Activated T-cell treated with anti-CD3 and anti-CD28 coated beads, Interleukin-2, amount 50 U/mL, for 48 hours (primary cell): ENCODE measurements around the gene PPP6R3.
A peak's percentile ranks its signal among the peaks of the same experiment; 100 is the strongest.
"Not testable (repeated sequence)": the region's sequence is repeated elsewhere in the genome, so short reads cannot be mapped to it uniquely, and the experiment has no call there.

Experiments used
- DNase-seq, 2 experiments: peaks; one replicate each; pipeline ENCODE4 v3.0.0-alpha.2; 2020

Gene PPP6R3

GRCh38 chr11:68531129-68531693 lies 70.7 kb downstream of the PPP6R3 start:
- DNase-seq = no peak

- DNase-seq = no peak
Measured at GRCh38 chr11:68532727-68533369, 72.3 kb downstream of the PPP6R3 start.

- no peak for DNase-seq
Measured at GRCh38 chr11:68533945-68534344, 73.4 kb downstream of the PPP6R3 start.

GRCh38 chr11:68535098-68535497 lies 74.5 kb downstream of the PPP6R3 start:
- DNase-seq = no peak

GRCh38 chr11:68536706-68537105 lies 76.2 kb downstream of the PPP6R3 start:
- DNase-seq = no peak

GRCh38 chr11:68538025-68538424 lies 77.5 kb downstream of the PPP6R3 start:
- DNase-seq = no peak

- no peak for DNase-seq
Measured at GRCh38 chr11:68539395-68539794, 78.8 kb downstream of the PPP6R3 start.

GRCh38 chr11:68540504-68540903 lies 80.0 kb downstream of the PPP6R3 start:
- DNase-seq = not testable (repeated sequence)

- DNase-seq = no peak
Measured at GRCh38 chr11:68541116-68541515, 80.6 kb downstream of the PPP6R3 start.

GRCh38 chr11:68541991-68542390 lies 81.4 kb downstream of the PPP6R3 start:
- no peak for DNase-seq

GRCh38 chr11:68542617-68543016 lies 82.1 kb downstream of the PPP6R3 start:
- no peak for DNase-seq

GRCh38 chr11:68543594-68543993 lies 83.0 kb downstream of the PPP6R3 start:
- no peak for DNase-seq

- DNase-seq = no peak
Measured at GRCh38 chr11:68545347-68545746, 84.8 kb downstream of the PPP6R3 start.

- DNase-seq = no peak
Measured at GRCh38 chr11:68545796-68546195, 85.2 kb downstream of the PPP6R3 start.

GRCh38 chr11:68546555-68546954 lies 86.0 kb downstream of the PPP6R3 start:
- DNase-seq = no peak

- no peak for DNase-seq
Measured at GRCh38 chr11:68549789-68550484, 89.4 kb downstream of the PPP6R3 start.

- peak in 1 of 2 experiments; percentile 43 for DNase-seq
Measured at GRCh38 chr11:68550485-68550817, 89.9 kb downstream of the PPP6R3 start.

- DNase-seq = no peak
Measured at GRCh38 chr11:68551223-68551622, 90.7 kb downstream of the PPP6R3 start.

GRCh38 chr11:68551777-68552176 lies 91.2 kb downstream of the PPP6R3 start:
- DNase-seq = no peak

- no peak for DNase-seq
Measured at GRCh38 chr11:68552542-68552941, 92.0 kb downstream of the PPP6R3 start.

GRCh38 chr11:68560216-68560615 lies 99.7 kb downstream of the PPP6R3 start:
- no peak for DNase-seq

GRCh38 chr11:68563454-68563853 lies 102.9 kb downstream of the PPP6R3 start:
- no peak for DNase-seq

GRCh38 chr11:68564261-68564660 lies 103.7 kb downstream of the PPP6R3 start:
- DNase-seq = no peak

GRCh38 chr11:68565768-68566167 lies 105.2 kb downstream of the PPP6R3 start:
- DNase-seq = no peak

- DNase-seq = no peak
Measured at GRCh38 chr11:68567553-68567952, 107.0 kb downstream of the PPP6R3 start.
